Kidney epithelial cell (primary cell): Measurements from ENCODE around the gene SZRD1. TPM values are rescaled to one million over a fixed set of nuclear protein-coding genes. Genes with fewer than 3 reads are reported as not detected.

Source experiments
- DNase-seq: peaks from one replicate; pipeline ENCODE4 v3.0.0-alpha.2; 2010; ENCODE audit warnings: low read depth
- H3K27me3 ChIP-seq: 2 replicates; pipeline ENCODE4 v1.6.0; 2011; ENCODE audit warnings: low read length; ENCODE audit not compliant: control insufficient read depth, insufficient read depth
- H3K36me3 ChIP-seq: 2 replicates; pipeline ENCODE4 v1.5.1; 2011; ENCODE audit warnings: low read length; ENCODE audit not compliant: control insufficient read depth, insufficient read depth
- H3K4me3 ChIP-seq: 2 replicates; pipeline ENCODE4 v1.5.1; 2011; ENCODE audit warnings: low read depth, mild to moderate bottlenecking, control low read depth, low read length
- total RNA-seq: library from RNA; depleted of rRNA; stranded (reverse); fragments of >200 nt; gene quantifications from 2 replicates; pipeline ENCODE4 v1.2.3, GENCODE V29; 2015
- TF ChIP-seq, protein P1 (sequence below): IDR thresholded peaks from 2 replicates; pipeline ENCODE4 v1.5.1; 2011; ENCODE audit warnings: mild to moderate bottlenecking, moderate library complexity, low read length, control low read depth, inconsistent platforms; ENCODE audit not compliant: insufficient read depth, poor library complexity, severe bottlenecking

SZRD1 gene
- total RNA-seq, 1 donor from 2014 or later, result 96.0 TPM

DNA sequence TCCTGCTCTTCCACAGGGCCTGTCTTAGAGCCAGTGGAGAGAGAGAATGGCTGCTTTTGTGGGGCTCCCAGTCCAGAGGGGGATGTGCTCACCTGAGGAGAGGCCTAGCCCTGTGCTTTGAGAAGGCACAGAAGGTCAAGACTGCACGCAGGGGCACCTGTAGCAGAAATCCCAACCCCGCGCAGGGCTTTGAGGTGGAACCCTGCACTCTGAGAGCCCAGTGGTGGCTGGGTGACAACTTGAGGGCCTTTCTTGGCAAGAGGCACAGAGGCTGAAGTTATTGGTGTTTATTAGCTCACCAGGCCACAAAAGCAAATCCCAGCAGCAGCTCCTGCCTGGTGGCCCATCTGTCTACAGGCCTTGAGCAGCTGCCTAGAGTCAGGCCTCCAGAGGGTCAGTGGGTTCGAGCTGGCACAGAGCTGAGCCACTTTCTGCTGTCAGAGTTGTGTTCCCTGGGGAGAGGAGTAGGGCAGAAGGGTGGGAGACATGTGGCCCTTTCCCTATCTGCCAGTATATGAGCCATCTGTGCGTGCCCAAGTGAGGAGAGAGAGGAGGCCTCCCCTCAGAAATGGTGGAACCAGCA is 31.4 kb downstream of the SZRD1 start:
- Histone ChIP-seq H3K4me3 (no peak overlapping the region), H3K27me3 (no peaks in the 10 kb centered on the region), H3K36me3 (no peaks in the 10 kb centered on the region)
- TF ChIP-seq, protein P1, sequence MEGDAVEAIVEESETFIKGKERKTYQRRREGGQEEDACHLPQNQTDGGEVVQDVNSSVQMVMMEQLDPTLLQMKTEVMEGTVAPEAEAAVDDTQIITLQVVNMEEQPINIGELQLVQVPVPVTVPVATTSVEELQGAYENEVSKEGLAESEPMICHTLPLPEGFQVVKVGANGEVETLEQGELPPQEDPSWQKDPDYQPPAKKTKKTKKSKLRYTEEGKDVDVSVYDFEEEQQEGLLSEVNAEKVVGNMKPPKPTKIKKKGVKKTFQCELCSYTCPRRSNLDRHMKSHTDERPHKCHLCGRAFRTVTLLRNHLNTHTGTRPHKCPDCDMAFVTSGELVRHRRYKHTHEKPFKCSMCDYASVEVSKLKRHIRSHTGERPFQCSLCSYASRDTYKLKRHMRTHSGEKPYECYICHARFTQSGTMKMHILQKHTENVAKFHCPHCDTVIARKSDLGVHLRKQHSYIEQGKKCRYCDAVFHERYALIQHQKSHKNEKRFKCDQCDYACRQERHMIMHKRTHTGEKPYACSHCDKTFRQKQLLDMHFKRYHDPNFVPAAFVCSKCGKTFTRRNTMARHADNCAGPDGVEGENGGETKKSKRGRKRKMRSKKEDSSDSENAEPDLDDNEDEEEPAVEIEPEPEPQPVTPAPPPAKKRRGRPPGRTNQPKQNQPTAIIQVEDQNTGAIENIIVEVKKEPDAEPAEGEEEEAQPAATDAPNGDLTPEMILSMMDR, result no peak
- DNase-seq, result no peak

DNA sequence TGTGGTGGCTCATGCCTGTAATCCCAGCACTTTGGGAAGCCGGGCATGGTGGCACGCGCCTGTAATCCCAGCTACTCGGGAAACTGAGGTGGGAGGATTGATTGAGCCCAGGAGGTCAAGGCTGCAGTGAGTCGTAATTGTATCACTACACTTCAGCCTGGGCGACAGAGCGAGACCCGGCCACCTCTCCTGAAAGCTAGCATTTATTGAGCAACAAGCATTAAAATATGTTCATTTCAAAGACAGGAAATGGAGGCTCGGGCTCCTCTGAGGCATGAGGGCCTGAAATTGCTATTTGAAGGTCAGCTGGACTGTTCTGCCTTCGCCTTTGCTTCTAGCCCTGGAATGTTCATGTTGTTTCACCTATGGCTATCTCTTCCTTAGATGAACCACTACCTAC is 35.7 kb downstream of the SZRD1 start:
- TF ChIP-seq, protein P1, result no peak
- no peak overlapping the region for H3K4me3 ChIP-seq
- no peaks in the 10 kb centered on the region for H3K36me3 ChIP-seq
- no peak for DNase-seq
- H3K27me3 ChIP-seq, result no peaks in the 10 kb centered on the region

DNA sequence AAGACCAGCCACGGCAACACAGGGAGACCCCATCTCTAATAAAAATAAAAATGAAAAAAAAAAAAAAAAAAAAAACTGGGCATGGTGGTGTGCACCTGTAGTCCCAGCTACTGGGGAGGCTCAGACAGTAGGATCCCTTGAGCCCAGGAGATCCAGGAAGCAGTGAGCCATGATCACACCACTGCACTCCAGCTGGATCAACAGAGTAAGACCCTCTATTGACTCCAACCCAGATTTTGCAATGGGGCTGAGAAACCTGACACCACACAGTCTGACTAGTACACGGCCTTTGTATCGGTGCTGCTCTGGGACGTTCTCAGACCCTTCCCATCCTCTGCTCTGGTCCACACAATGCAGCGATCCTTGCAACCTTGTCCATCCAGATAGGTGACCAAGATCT is 38.4 kb downstream of the SZRD1 start:
- Histone ChIP-seq H3K27me3 (peaks cover 2% of the 10 kb centered on the region), H3K4me3 (no peak overlapping the region), H3K36me3 (no peaks in the 10 kb centered on the region)
- TF ChIP-seq, protein P1, result no peak
- DNase-seq, result no peak

DNA sequence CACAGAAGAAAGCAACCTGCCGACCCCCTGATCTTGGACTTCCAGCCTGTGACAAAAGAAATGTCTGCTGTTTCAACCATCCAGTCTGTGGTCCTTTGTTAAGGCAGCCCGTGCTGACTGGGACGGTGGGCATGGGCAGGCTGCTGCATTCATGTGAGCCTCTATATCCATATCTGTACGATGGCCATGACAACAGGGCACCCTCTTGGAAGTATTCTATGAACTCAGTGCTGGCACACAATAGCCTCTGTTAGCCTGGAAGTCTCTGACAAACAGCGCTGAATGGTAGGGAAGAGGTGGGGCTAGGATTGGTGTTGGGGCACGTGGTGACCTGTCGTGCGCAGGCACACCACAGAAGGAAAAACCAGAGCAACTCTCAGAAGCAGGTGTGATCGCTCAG is 39.8 kb downstream of the SZRD1 start:
- Histone ChIP-seq H3K4me3 (no peak overlapping the region), H3K36me3 (no peaks in the 10 kb centered on the region), H3K27me3 (peaks cover 2% of the 10 kb centered on the region)
- DNase-seq, result no peak
- TF ChIP-seq, protein P1, result no peak

DNA sequence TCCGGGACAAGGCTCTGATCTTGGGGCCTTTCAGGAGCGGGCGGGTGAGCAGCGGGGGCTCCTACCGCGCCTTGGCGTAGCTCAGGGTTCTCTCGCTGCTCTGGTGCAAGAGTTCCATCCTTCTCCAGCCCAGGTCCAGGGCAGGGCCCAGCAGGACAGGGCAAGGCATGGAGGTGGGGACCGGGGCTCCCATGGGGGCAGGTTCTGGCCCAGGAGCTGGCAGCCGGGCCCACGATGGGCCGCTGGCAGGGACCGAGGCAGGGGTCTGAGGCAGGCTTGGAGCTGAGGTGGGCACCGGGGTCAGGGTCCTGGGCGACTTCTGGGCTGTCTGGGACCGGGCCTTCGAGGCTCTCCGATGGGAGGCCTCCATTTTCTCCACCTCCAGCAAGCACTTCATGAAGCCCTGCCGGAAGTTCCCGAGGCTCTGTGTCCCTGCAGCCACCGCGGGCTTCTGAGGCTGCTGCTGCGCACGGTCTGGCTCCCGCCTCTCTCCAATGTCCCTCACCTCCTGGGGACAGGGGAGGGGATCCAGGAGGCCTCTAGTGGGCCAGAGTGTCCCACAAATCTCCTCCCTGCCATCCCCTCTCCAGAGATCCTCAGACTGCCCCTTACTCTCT is 42.6 kb downstream of the SZRD1 start:
- TF ChIP-seq, protein P1, result no peak

DNA sequence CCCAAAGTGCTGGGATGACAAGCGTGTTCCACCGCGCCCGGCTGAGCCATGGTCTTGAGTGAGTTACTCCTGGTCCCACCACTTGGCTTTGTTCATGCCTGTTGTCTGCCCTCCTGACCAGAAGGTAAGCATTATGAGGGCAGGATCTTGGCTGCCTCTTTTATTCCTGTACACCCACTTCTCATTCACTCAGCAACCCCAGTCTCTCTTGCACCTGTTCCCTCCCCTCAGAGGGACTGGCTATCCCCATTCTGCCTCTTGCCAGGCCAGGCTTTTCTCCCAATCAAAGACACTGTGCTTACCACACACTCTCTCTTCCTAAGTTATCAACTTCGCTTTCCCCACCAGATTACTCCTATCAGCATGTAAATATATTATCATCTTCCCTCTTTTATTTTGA is 43.8 kb downstream of the SZRD1 start:
- TF ChIP-seq, protein P1, result no peak
- Histone ChIP-seq H3K4me3 (no peak overlapping the region), H3K27me3 (peaks cover 2% of the 10 kb centered on the region), H3K36me3 (no peaks in the 10 kb centered on the region)
- DNase-seq, result no peak

More for the DNA sequence above, 42.6 kb downstream of the SZRD1 start:
- Histone ChIP-seq H3K36me3 (no peaks in the 10 kb centered on the region), H3K27me3 (peaks cover 2% of the 10 kb centered on the region), H3K4me3 (no peak overlapping the region)
- no peak for DNase-seq
